Trophoblast cell (in vitro differentiated cells and primary cell): Measurements from ENCODE around the gene RPL15.

Experiments used
- DNase-seq, 2 donors: peaks; one replicate each; pipeline ENCODE4 v3.0.0-alpha.2; 2016
- H2AFZ ChIP-seq: 2 replicates; pipeline ENCODE4 v1.6.1; 2013; ENCODE audit warnings: low read length, moderate library complexity, mild to moderate bottlenecking; ENCODE audit not compliant: insufficient read depth, poor library complexity
- H2AK5ac ChIP-seq: 2 replicates; pipeline ENCODE4 v1.6.1; 2013; ENCODE audit warnings: mild to moderate bottlenecking, low read length
- H2BK120ac ChIP-seq: 2 replicates; pipeline ENCODE4 v1.6.1; 2013; ENCODE audit warnings: low read length, mild to moderate bottlenecking, moderate library complexity; ENCODE audit not compliant: insufficient read depth, poor library complexity
- H2BK12ac ChIP-seq: 2 replicates; pipeline ENCODE4 v1.6.1; 2013; ENCODE audit warnings: mild to moderate bottlenecking, low read length, moderate library complexity
- H2BK5ac ChIP-seq: 2 replicates; pipeline ENCODE4 v1.6.1; 2013; ENCODE audit warnings: low read length, low read depth, moderate library complexity, mild to moderate bottlenecking; ENCODE audit not compliant: poor library complexity
- H3K14ac ChIP-seq: 2 replicates; pipeline ENCODE4 v1.6.1; 2013; ENCODE audit warnings: mild to moderate bottlenecking, low read length
- H3K18ac ChIP-seq: 2 replicates; pipeline ENCODE4 v1.6.1; 2013; ENCODE audit warnings: mild to moderate bottlenecking, low read length
- H3K23ac ChIP-seq: 2 replicates; pipeline ENCODE4 v1.6.1; 2013; ENCODE audit warnings: low read length
- H3K27ac ChIP-seq: 2 replicates; pipeline ENCODE4 v1.5.1; 2013; ENCODE audit warnings: low read depth, mild to moderate bottlenecking, inconsistent platforms, low read length, moderate library complexity
- H3K27me3 ChIP-seq: 2 replicates; pipeline ENCODE4 v1.6.1; 2013; ENCODE audit warnings: inconsistent platforms, mild to moderate bottlenecking, low read length, moderate library complexity; ENCODE audit not compliant: insufficient read depth
- H3K36me3 ChIP-seq, 2 experiments: 1 replicate in 1 of 2; 2 replicates in 1 of 2; pipeline ENCODE4 v1.6.1; 2013; ENCODE audit warnings: low read length in 2 of 2, mild to moderate bottlenecking in 2 of 2, moderate library complexity in 1 of 2; ENCODE audit not compliant: insufficient read depth in 2 of 2, control insufficient read depth in 1 of 2
- H3K4ac ChIP-seq: 2 replicates; pipeline ENCODE4 v1.6.1; 2013; ENCODE audit warnings: low read depth, mild to moderate bottlenecking, low read length, moderate library complexity
- H3K4me1 ChIP-seq, 2 experiments: 1 replicate in 1 of 2; 2 replicates in 1 of 2; pipeline ENCODE4 v1.6.1; 2013; ENCODE audit warnings: low read length in 2 of 2, mild to moderate bottlenecking in 2 of 2, moderate library complexity in 1 of 2; ENCODE audit not compliant: insufficient read depth in 2 of 2, control insufficient read depth in 1 of 2
- H3K4me2 ChIP-seq: 2 replicates; pipeline ENCODE4 v1.6.1; 2013; ENCODE audit warnings: inconsistent platforms, mild to moderate bottlenecking, low read length, moderate library complexity
- H3K4me3 ChIP-seq: 2 replicates; pipeline ENCODE4 v1.5.1; 2013; ENCODE audit warnings: mild to moderate bottlenecking, low read depth, low read length, inconsistent platforms
- H3K79me1 ChIP-seq: one replicate; pipeline ENCODE4 v1.6.1; 2013; ENCODE audit warnings: low read length
- H3K79me2 ChIP-seq: 2 replicates; pipeline ENCODE4 v1.6.1; 2013; ENCODE audit warnings: low read length, mild to moderate bottlenecking; ENCODE audit not compliant: control insufficient read depth, insufficient read depth, poor library complexity
- H3K9ac ChIP-seq: 2 replicates; pipeline ENCODE4 v1.6.1; 2013; ENCODE audit warnings: mild to moderate bottlenecking, low read length
- H3K9me3 ChIP-seq: 2 replicates; pipeline ENCODE4 v1.6.1; 2013; ENCODE audit warnings: low read depth, mild to moderate bottlenecking, control low read depth, inconsistent platforms, low read length; ENCODE audit not compliant: insufficient read depth
- H4K12ac ChIP-seq: 2 replicates; pipeline ENCODE4 v1.6.1; 2013; ENCODE audit warnings: low read depth, mild to moderate bottlenecking, low read length, moderate library complexity
- H4K8ac ChIP-seq: 2 replicates; pipeline ENCODE4 v1.6.1; 2013; ENCODE audit warnings: low read depth, mild to moderate bottlenecking, low read length, moderate library complexity
- H4K91ac ChIP-seq: one replicate; pipeline ENCODE4 v1.6.1; 2013; ENCODE audit warnings: low read depth, mild to moderate bottlenecking, low read length, moderate library complexity
- WGBS: extraction: QIAGEN DNeasy Blood & Tissue Kit; methylation state at CpG from one replicate; pipeline ENCODE4 v1.1.7; 2013; ENCODE audit warnings: missing lambda C conversion rate; ENCODE audit not compliant: insufficient read length, insufficient coverage; ENCODE audit errors: extremely low coverage; 5-methylcytosine and 5-hydroxymethylcytosine counted together

Gene RPL15

GRCh38 chr3:23889386-23889785 lies 27.5 kb upstream of the RPL15 start:
- Histone ChIP-seq H2BK12ac (no peak overlapping the region), H3K9ac (no peak overlapping the region), H3K27ac (no peak overlapping the region), H4K8ac (no peak overlapping the region), H3K27me3 (no peaks in the 10 kb centered on the region), H2AFZ (no peak overlapping the region), H3K36me3 (peaks cover 0 to 2% of the 10 kb centered on the region in 2 experiments), H3K18ac (no peak overlapping the region), H4K12ac (no peak overlapping the region), H2BK120ac (no peak overlapping the region), H3K79me1 (no peaks in the 10 kb centered on the region), H3K4me1 (no peaks in the 10 kb centered on the region), H3K14ac (no peak overlapping the region), H3K9me3 (no peaks in the 10 kb centered on the region), H3K23ac (no peak overlapping the region), H2BK5ac (no peak overlapping the region), H2AK5ac (no peak overlapping the region), H3K4me3 (no peak overlapping the region), H3K79me2 (no peaks in the 10 kb centered on the region), H3K4me2 (no peak overlapping the region), H4K91ac (no peak overlapping the region), H3K4ac (no peak overlapping the region)
- DNase-seq, result no peak
- no CpG with 5 or more reads among the region's 2 CpGs for WGBS

- Histone ChIP-seq H3K23ac (no peak overlapping the region), H3K18ac (no peak overlapping the region), H3K27ac (no peak overlapping the region), H3K9ac (no peak overlapping the region), H3K4ac (no peak overlapping the region), H4K91ac (no peak overlapping the region), H4K8ac (no peak overlapping the region), H3K14ac (no peak overlapping the region), H3K4me2 (no peak overlapping the region), H2AFZ (no peak overlapping the region), H3K4me1 (no peaks in the 10 kb centered on the region), H2BK120ac (no peak overlapping the region), H4K12ac (no peak overlapping the region), H3K79me1 (no peaks in the 10 kb centered on the region), H2AK5ac (no peak overlapping the region), H3K9me3 (no peaks in the 10 kb centered on the region), H3K36me3 (peaks cover 0 to 6% of the 10 kb centered on the region in 2 experiments), H2BK12ac (no peak overlapping the region), H3K27me3 (no peaks in the 10 kb centered on the region), H2BK5ac (no peak overlapping the region), H3K4me3 (no peak overlapping the region), H3K79me2 (no peaks in the 10 kb centered on the region)
- DNase-seq, result no peak
- WGBS, result no CpG with 5 or more reads among the region's 5 CpGs
Observed at GRCh38 chr3:23889950-23890349, 27.0 kb upstream of the RPL15 start.

GRCh38 chr3:23894254-23895061 lies 22.5 kb upstream of the RPL15 start:
- DNase-seq, result no peak
- H3K23ac ChIP-seq, result no peak overlapping the region
- H3K4me2 ChIP-seq, result no peak overlapping the region
- no peaks in the 10 kb centered on the region for H3K79me2 ChIP-seq
- no peak overlapping the region for H2AK5ac ChIP-seq
- H2BK5ac ChIP-seq, result no peak overlapping the region
- H3K4me3 ChIP-seq, result no peak overlapping the region
- H4K8ac ChIP-seq, result no peak overlapping the region
- no peak overlapping the region for H3K4ac ChIP-seq
- no peak overlapping the region for H3K27ac ChIP-seq
- WGBS, result no CpG with 5 or more reads among the region's 8 CpGs
- no peak overlapping the region for H2AFZ ChIP-seq
- H2BK12ac ChIP-seq, result no peak overlapping the region
- no peak overlapping the region for H4K91ac ChIP-seq
- H2BK120ac ChIP-seq, result no peak overlapping the region
- H4K12ac ChIP-seq, result no peak overlapping the region
- no peak overlapping the region for H3K14ac ChIP-seq
- H3K18ac ChIP-seq, result no peak overlapping the region
- no peak overlapping the region for H3K9ac ChIP-seq
- no peaks in the 10 kb centered on the region for H3K27me3 ChIP-seq
- H3K79me1 ChIP-seq, result no peaks in the 10 kb centered on the region
- peaks cover 6 to 15% of the 10 kb centered on the region in 2 experiments for H3K36me3 ChIP-seq
- H3K9me3 ChIP-seq, result peaks cover 3% of the 10 kb centered on the region
- H3K4me1 ChIP-seq, result no peaks in the 10 kb centered on the region

GRCh38 chr3:23895181-23895580 lies 21.8 kb upstream of the RPL15 start:
- Histone ChIP-seq H2BK12ac (no peak overlapping the region), H3K4me3 (no peak overlapping the region), H3K4me2 (no peak overlapping the region), H3K79me2 (no peaks in the 10 kb centered on the region), H3K23ac (no peak overlapping the region), H3K9me3 (peaks cover 3% of the 10 kb centered on the region), H3K9ac (no peak overlapping the region), H4K91ac (no peak overlapping the region), H2BK5ac (no peak overlapping the region), H3K14ac (no peak overlapping the region), H4K12ac (no peak overlapping the region), H3K36me3 (peaks cover 6 to 16% of the 10 kb centered on the region in 2 experiments), H3K27me3 (no peaks in the 10 kb centered on the region), H2AK5ac (no peak overlapping the region), H2AFZ (no peak overlapping the region), H2BK120ac (no peak overlapping the region), H3K79me1 (no peaks in the 10 kb centered on the region), H3K18ac (no peak overlapping the region), H3K27ac (no peak overlapping the region), H4K8ac (no peak overlapping the region), H3K4me1 (no peaks in the 10 kb centered on the region), H3K4ac (no peak overlapping the region)
- DNase-seq, result peak; percentile 59 to 79
- 100% methylated on average over 1 of the region's 4 CpGs for WGBS
